Glomerular endothelial cell (primary cell): ENCODE measurements around the gene NPW. TPM values are rescaled to one million over a fixed set of nuclear protein-coding genes. Genes with fewer than 3 reads are reported as not detected.

ENCODE experiments used
- total RNA-seq: library from RNA; depleted of rRNA; stranded (reverse); fragments of >200 nt; gene quantifications from 2 replicates; pipeline ENCODE4 v1.2.3, GENCODE V29; 2015

The NPW gene
- total RNA-seq, 1 donor from 2014 or later, result 0.35 TPM

Other genes with a start within 250 kb of the NPW start
- gene NME3, start 248.2 kb upstream of the NPW start, total RNA-seq, result 70.4 and 72.6 TPM in 2 replicates
- gene EME2, start 247.0 kb upstream of the NPW start, total RNA-seq, result 6.1 and 8.8 TPM in 2 replicates
- 105 and 120 TPM in 2 replicates for gene MRPS34, start 246.7 kb upstream of the NPW start, total RNA-seq
- 36.2 and 63.6 TPM in 2 replicates for gene SPSB3, start 237.2 kb upstream of the NPW start, total RNA-seq
- 114 and 135 TPM in 2 replicates for gene NUBP2, start 236.8 kb upstream of the NPW start, total RNA-seq
- not detected in 2 replicates for gene IGFALS, start 226.1 kb upstream of the NPW start, total RNA-seq
- gene HAGH, start 193.0 kb upstream of the NPW start, total RNA-seq, result 91.5 and 116 TPM in 2 replicates
- 60.7 and 62.9 TPM in 2 replicates for gene FAHD1, start 192.6 kb upstream of the NPW start, total RNA-seq
- gene MEIOB, start 147.6 kb upstream of the NPW start, total RNA-seq, result 0.10 and 0.88 TPM in 2 replicates
- not detected in 2 replicates for gene HS3ST6, start 101.4 kb upstream of the NPW start, total RNA-seq
- 12.8 and 18.4 TPM in 2 replicates for gene MSRB1, start 76.6 kb upstream of the NPW start, total RNA-seq
- not detected in 2 replicates for gene RPL3L, start 65.1 kb upstream of the NPW start, total RNA-seq
- gene NDUFB10, start 60.2 kb upstream of the NPW start, total RNA-seq, result 262 and 265 TPM in 2 replicates
- gene RPS2, start 55.0 kb upstream of the NPW start, total RNA-seq, result 2,366 and 3,192 TPM in 2 replicates
- not detected in 2 replicates for gene RNF151, start 52.9 kb upstream of the NPW start, total RNA-seq
- gene TBL3, start 47.7 kb upstream of the NPW start, total RNA-seq, result 50.7 and 59.4 TPM in 2 replicates
- 0.58 TPM in 1 of 2 replicates, not detected in the other for gene NOXO1, start 38.3 kb upstream of the NPW start, total RNA-seq
- 18.7 and 22.2 TPM in 2 replicates for gene GFER, start 35.6 kb upstream of the NPW start, total RNA-seq
- 5.6 and 9.6 TPM in 2 replicates for gene SYNGR3, start 29.8 kb upstream of the NPW start, total RNA-seq
- gene ZNF598, start 10.0 kb upstream of the NPW start, total RNA-seq, result 60.8 and 83.9 TPM in 2 replicates
- 49.5 and 94.2 TPM in 2 replicates for gene NHERF2, start 7.1 kb downstream of the NPW start, total RNA-seq
- 22.6 and 30.5 TPM in 2 replicates for gene NTHL1, start 28.0 kb downstream of the NPW start, total RNA-seq
- 56.5 and 83.0 TPM in 2 replicates for gene TSC2, start 28.2 kb downstream of the NPW start, total RNA-seq
- 62.4 and 147 TPM in 2 replicates for gene PKD1, start 116.1 kb downstream of the NPW start, total RNA-seq
- gene RAB26, start 128.8 kb downstream of the NPW start, total RNA-seq, result 0.48 and 1.3 TPM in 2 replicates
- 88.4 and 102 TPM in 2 replicates for gene TRAF7, start 136.0 kb downstream of the NPW start, total RNA-seq
- 0.10 and 0.18 TPM in 2 replicates for gene CASKIN1, start 176.8 kb downstream of the NPW start, total RNA-seq
- 63.4 and 63.9 TPM in 2 replicates for gene MLST8, start 185.7 kb downstream of the NPW start, total RNA-seq
- gene BRICD5, start 191.1 kb downstream of the NPW start, total RNA-seq, result 3.5 and 3.7 TPM in 2 replicates
- gene PGP, start 195.1 kb downstream of the NPW start, total RNA-seq, result 21.0 and 24.9 TPM in 2 replicates
- 35.1 and 37.5 TPM in 2 replicates for gene E4F1, start 203.8 kb downstream of the NPW start, total RNA-seq
- 0.10 and 0.82 TPM in 2 replicates for gene DNASE1L2, start 216.7 kb downstream of the NPW start, total RNA-seq
- gene ECI1, start 231.8 kb downstream of the NPW start, total RNA-seq, result 37.2 and 37.6 TPM in 2 replicates
- 183 and 192 TPM in 2 replicates for gene RNPS1, start 248.3 kb downstream of the NPW start, total RNA-seq